ENCODE data around the gene TRDN.

DNA sequence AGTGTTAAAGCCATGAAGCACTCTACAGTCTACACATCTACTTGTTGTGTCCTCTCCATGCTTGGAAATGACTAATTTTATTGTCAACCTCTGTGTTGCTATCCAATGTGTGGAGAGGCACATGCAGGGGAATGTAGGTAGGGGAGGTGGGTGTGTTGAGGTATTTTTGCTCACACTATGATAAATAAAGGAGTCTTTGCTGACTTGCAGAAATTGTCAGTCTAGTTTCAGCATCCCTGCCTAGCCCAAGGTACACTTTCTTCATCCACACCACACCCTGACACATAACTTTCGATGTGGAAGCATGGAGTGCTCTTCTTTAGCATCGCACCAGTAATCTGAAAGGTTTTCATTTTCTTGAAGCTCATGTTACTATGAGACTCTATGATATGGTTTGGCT is 264.0 kb downstream of the TRDN start:
- TF ChIP-seq, protein P1, sequence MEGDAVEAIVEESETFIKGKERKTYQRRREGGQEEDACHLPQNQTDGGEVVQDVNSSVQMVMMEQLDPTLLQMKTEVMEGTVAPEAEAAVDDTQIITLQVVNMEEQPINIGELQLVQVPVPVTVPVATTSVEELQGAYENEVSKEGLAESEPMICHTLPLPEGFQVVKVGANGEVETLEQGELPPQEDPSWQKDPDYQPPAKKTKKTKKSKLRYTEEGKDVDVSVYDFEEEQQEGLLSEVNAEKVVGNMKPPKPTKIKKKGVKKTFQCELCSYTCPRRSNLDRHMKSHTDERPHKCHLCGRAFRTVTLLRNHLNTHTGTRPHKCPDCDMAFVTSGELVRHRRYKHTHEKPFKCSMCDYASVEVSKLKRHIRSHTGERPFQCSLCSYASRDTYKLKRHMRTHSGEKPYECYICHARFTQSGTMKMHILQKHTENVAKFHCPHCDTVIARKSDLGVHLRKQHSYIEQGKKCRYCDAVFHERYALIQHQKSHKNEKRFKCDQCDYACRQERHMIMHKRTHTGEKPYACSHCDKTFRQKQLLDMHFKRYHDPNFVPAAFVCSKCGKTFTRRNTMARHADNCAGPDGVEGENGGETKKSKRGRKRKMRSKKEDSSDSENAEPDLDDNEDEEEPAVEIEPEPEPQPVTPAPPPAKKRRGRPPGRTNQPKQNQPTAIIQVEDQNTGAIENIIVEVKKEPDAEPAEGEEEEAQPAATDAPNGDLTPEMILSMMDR (IDR thresholded peaks at IDR 0.05): no peak
- no peak for TF ChIP-seq POLR2A (IDR thresholded peaks at IDR 0.05)

Measured in ovary (tissue), 3 donors.